GM19328 (cell line): ENCODE results near the gene ITPR2.

Experiments
- ATAC-seq: cut with Tn5 transposase; IDR thresholded peaks from one replicate; pipeline ENCODE4 v1.9.1; 2021; ENCODE audit warnings: mild to moderate bottlenecking, moderate library complexity; ENCODE audit not compliant: unreplicated experiment

ITPR2 gene

GRCh38 chr12:26429070-26429691 is 403.8 kb downstream of the ITPR2 start:
- no peak for ATAC-seq

GRCh38 chr12:26428420-26428819 is 404.6 kb downstream of the ITPR2 start:
- ATAC-seq: no peak

- no peak for ATAC-seq
These were observed 406.3 kb downstream of the ITPR2 start for GRCh38 chr12:26426652-26427051.

- ATAC-seq: peak; percentile 61
These were observed 407.3 kb downstream of the ITPR2 start for GRCh38 chr12:26425587-26426260.

GRCh38 chr12:26422839-26423398 is 410.1 kb downstream of the ITPR2 start:
- ATAC-seq: no peak

GRCh38 chr12:26416550-26416949 is 416.4 kb downstream of the ITPR2 start:
- no peak for ATAC-seq

GRCh38 chr12:26410689-26411088 is 422.3 kb downstream of the ITPR2 start:
- no peak for ATAC-seq

- no peak for ATAC-seq
These were observed 426.2 kb downstream of the ITPR2 start for GRCh38 chr12:26406813-26407212.

GRCh38 chr12:26406391-26406790 is 426.6 kb downstream of the ITPR2 start:
- no peak for ATAC-seq

GRCh38 chr12:26403601-26404000 is 429.4 kb downstream of the ITPR2 start:
- no peak for ATAC-seq

- ATAC-seq: no peak
These were observed 430.3 kb downstream of the ITPR2 start for GRCh38 chr12:26402648-26403047.

- no peak for ATAC-seq
These were observed 431.1 kb downstream of the ITPR2 start for GRCh38 chr12:26401874-26402273.

- no peak for ATAC-seq
These were observed 432.4 kb downstream of the ITPR2 start for GRCh38 chr12:26400627-26401026.

- ATAC-seq: no peak
These were observed 433.6 kb downstream of the ITPR2 start for GRCh38 chr12:26399381-26399780.

- ATAC-seq: no peak
These were observed 436.6 kb downstream of the ITPR2 start for GRCh38 chr12:26396402-26396801.

GRCh38 chr12:26389343-26389742 is 443.7 kb downstream of the ITPR2 start:
- no peak for ATAC-seq

- ATAC-seq: no peak
These were observed 448.5 kb downstream of the ITPR2 start for GRCh38 chr12:26384536-26384935.

- ATAC-seq: no peak
These were observed 450.0 kb downstream of the ITPR2 start for GRCh38 chr12:26383041-26383440.

- ATAC-seq: no peak
These were observed 452.1 kb downstream of the ITPR2 start for GRCh38 chr12:26380897-26381296.

- ATAC-seq: no peak
These were observed 453.1 kb downstream of the ITPR2 start for GRCh38 chr12:26379777-26380467.

GRCh38 chr12:26378711-26379110 is 454.3 kb downstream of the ITPR2 start:
- no peak for ATAC-seq
